Stomach (tissue), 4 donors: ENCODE measurements around the gene MCM3AP.

ENCODE experiments used
- CTCF ChIP-seq, 7 experiments: fragments of 450-650 bp in 4 of 7; fragments of 200-600 bp in 3 of 7; sonication (generic) in 3 of 7; IDR thresholded peaks; one replicate each; pipeline ENCODE4 v1.5.1; 2016 to 2019; ENCODE audit warnings: antibody characterized with exemption in 7 of 7, control low read depth in 2 of 7, mild to moderate bottlenecking in 1 of 7
- POLR2A ChIP-seq, 4 donors: fragments of 450-650 bp; IDR thresholded peaks; one replicate each; pipeline ENCODE4 v1.6.1; 2016; ENCODE audit warnings: antibody characterized with exemption in 4 of 4, control low read depth in 2 of 4, mild to moderate bottlenecking in 1 of 4, moderate library complexity in 1 of 4
- POLR2AphosphoS5 ChIP-seq, 3 donors: sonication (generic); formaldehyde crosslinking; IDR thresholded peaks; one replicate each; pipeline ENCODE4 v1.6.1; 2016; ENCODE audit warnings: antibody characterized with exemption in 3 of 3

GRCh38 chr21:46252840-46253239 is 32.6 kb downstream of the MCM3AP start:
- TF ChIP-seq POLR2A (IDR thresholded peaks at IDR 0.05) (no peak), POLR2AphosphoS5 (IDR thresholded peaks at IDR 0.05) (no peak), CTCF (IDR thresholded peaks at IDR 0.05) (no peak)
